HEK293T (cell line): ENCODE measurements around the gene PAIP2.

ENCODE experiments used
- ARNT ChIP-seq: fragments of 450-650 bp; IDR thresholded peaks from 2 replicates; pipeline ENCODE4 v1.6.1; 2017; ENCODE audit warnings: mild to moderate bottlenecking
- BHLHE40 ChIP-seq: fragments of 450-650 bp; IDR thresholded peaks from 2 replicates; pipeline ENCODE4 v1.6.1; 2016; ENCODE audit warnings: mild to moderate bottlenecking, moderate library complexity, borderline replicate concordance
- ELF4 ChIP-seq: fragments of 450-650 bp; IDR thresholded peaks from 2 replicates; pipeline ENCODE4 v1.6.1; 2017; ENCODE audit warnings: antibody characterized with exemption
- FOXA1 ChIP-seq: fragments of 450-650 bp; IDR thresholded peaks from 2 replicates; pipeline ENCODE4 v1.6.1; 2016; ENCODE audit warnings: mild to moderate bottlenecking
- FOXK2 ChIP-seq: fragments of 450-650 bp; IDR thresholded peaks from 2 replicates; pipeline ENCODE4 v1.6.1; 2016; ENCODE audit warnings: mild to moderate bottlenecking
- FOXM1 ChIP-seq: fragments of 450-650 bp; IDR thresholded peaks from 2 replicates; pipeline ENCODE4 v1.6.1; 2017; ENCODE audit warnings: mild to moderate bottlenecking, borderline replicate concordance
- HDGF ChIP-seq: fragments of 450-650 bp; IDR thresholded peaks from 2 replicates; pipeline ENCODE4 v1.6.1; 2017; ENCODE audit warnings: antibody characterized with exemption, borderline replicate concordance
- L3MBTL2 ChIP-seq: fragments of 450-650 bp; conservative IDR thresholded peaks from 2 replicates; pipeline ENCODE4 v1.6.1; 2016; ENCODE audit warnings: mild to moderate bottlenecking
- LEF1 ChIP-seq: fragments of 450-650 bp; IDR thresholded peaks from 2 replicates; pipeline ENCODE4 v1.6.1; 2017; ENCODE audit warnings: mild to moderate bottlenecking, borderline replicate concordance
- NFRKB ChIP-seq: fragments of 450-650 bp; IDR thresholded peaks from 2 replicates; pipeline ENCODE4 v1.6.1; 2016; ENCODE audit warnings: mild to moderate bottlenecking, moderate library complexity
- SP1 ChIP-seq: fragments of 450-650 bp; IDR thresholded peaks from 2 replicates; pipeline ENCODE4 v1.6.1; 2017
- TARDBP ChIP-seq: fragments of 450-650 bp; IDR thresholded peaks from 2 replicates; pipeline ENCODE4 v1.6.1; 2016
- ZNF384 ChIP-seq: fragments of 450-650 bp; IDR thresholded peaks from 2 replicates; pipeline ENCODE4 v1.6.1; 2016
- TF ChIP-seq, protein P1 (sequence below): fragments of 450-650 bp; IDR thresholded peaks from 2 replicates; pipeline ENCODE4 v1.6.1; 2016

DNA sequence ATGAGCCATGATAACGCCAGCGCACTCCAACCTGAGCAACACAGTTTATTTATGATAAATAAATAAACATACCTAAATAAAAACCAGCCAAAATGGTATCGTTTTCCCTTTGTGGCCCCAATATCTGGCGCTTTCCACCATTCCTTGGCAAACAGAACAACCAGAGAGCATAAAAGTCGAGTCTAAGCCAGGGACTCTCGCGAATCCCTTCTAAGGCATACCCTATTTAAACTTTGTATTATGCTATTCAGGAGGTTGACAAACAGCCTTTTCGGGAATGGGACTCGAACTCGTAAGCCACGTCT lies 48.5 kb upstream of the PAIP2 start:
- TF ChIP-seq BHLHE40 (no peak), HDGF (no peak), TARDBP (no peak), FOXA1 (no peak), FOXM1 (no peak), ARNT (no peak), FOXK2 (no peak), SP1 (no peak), L3MBTL2 (no peak), ZNF384 (no peak), NFRKB (no peak), LEF1 (no peak), ELF4 (no peak)
- TF ChIP-seq, protein P1, sequence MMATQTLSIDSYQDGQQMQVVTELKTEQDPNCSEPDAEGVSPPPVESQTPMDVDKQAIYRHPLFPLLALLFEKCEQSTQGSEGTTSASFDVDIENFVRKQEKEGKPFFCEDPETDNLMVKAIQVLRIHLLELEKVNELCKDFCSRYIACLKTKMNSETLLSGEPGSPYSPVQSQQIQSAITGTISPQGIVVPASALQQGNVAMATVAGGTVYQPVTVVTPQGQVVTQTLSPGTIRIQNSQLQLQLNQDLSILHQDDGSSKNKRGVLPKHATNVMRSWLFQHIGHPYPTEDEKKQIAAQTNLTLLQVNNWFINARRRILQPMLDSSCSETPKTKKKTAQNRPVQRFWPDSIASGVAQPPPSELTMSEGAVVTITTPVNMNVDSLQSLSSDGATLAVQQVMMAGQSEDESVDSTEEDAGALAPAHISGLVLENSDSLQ, result no peak
